Measurements from ENCODE around the gene ATAD1.
"Not testable (repeated sequence)": the region's sequence is repeated elsewhere in the genome, so short reads cannot be mapped to it uniquely, and the experiment has no call there.

Gene ATAD1, protein sequence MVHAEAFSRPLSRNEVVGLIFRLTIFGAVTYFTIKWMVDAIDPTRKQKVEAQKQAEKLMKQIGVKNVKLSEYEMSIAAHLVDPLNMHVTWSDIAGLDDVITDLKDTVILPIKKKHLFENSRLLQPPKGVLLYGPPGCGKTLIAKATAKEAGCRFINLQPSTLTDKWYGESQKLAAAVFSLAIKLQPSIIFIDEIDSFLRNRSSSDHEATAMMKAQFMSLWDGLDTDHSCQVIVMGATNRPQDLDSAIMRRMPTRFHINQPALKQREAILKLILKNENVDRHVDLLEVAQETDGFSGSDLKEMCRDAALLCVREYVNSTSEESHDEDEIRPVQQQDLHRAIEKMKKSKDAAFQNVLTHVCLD

DNA sequence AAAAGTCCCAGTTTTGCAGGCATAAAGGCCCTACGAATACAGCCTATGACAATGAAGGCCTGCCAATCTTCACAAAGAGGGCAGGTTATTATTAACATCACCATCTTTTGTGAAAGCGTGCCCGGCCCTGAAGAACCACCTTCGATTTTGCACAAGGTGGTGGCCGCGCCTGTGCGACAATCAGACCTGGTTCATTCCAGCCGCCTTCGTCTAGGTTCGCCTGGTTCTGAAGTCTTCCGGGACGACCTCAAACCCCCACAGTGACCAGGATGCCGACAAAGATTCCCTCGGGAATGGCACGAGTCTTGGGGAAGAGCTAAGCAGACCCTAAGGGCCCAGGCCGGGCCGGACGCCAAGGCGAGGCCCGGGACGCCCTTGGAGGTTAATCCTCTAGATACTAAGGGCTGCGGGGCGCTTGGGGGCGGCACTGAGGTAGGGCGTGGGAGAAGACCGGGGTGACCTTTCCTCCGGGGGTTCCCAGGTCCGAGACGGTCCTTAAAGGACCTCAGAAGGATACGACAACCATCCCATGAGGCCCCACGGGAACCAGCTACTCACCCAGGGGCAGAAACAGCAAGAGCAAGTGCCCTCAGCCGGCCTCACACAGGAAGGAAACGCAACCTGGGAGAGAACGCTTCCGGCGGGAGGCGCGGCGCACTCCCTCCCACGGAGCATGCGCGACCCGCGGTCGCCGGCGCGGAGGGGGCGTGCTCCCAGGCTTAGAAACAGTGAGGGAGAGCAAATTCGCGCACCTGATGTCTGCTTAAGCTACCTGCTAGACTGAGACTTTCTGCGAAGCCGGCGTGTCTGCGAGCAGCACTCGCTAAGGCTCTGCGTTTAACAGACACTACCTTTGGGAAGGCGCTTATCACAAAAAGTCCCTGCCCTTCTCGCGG is at the start of gene ATAD1:
ATAD1 (minus strand) TSS at position 618 of the 896 bp plus-strand sequence. CDS start 3,627 bp downstream, outside the sequence.
- Histone ChIP-seq H3K4me3 (ENCODE audit: low read length) (peak within 1 kb of the TSS; percentile 91), H3K9me3 (ENCODE audit: control insufficient read depth, low read length) (no peaks in the 10 kb centered on the region), H3K36me3 (ENCODE audit: control insufficient read depth, insufficient read depth, low read length) (no peaks in the 10 kb centered on the region), H3K27me3 (ENCODE audit: control insufficient read depth, insufficient read depth, low read length) (no peaks in the 10 kb centered on the region), H3K9ac (ENCODE audit: low read length) (peak within 1 kb of the TSS; percentile 91), H3K4me1 (ENCODE audit: control insufficient read depth, insufficient read depth, low read length) (peaks cover 7% of the 10 kb centered on the region)

DNA sequence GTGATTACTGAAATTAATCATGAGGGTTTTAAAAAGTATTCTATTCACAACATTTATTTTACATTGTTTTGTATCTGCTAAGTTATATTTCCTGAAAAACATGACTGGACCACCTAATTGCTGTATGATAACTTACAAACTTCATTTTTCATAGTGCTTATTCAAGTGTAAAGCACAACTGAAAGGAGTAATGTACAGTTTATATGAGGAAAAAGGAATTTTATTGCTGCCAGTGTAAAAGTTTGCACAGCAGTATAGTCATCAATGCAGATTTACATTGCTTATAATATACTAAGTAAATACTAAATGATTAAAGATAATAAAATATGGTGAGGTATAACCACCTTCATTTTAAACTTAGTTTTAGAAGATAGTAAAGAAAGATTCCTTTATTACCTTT is 49.4 kb upstream of the ATAD1 start:
- Histone ChIP-seq H3K36me3 (ENCODE audit: control insufficient read depth, insufficient read depth, low read length) (no peaks in the 10 kb centered on the region), H3K9ac (ENCODE audit: low read length) (peak overlapping the region; percentile 90), H3K27me3 (ENCODE audit: control insufficient read depth, insufficient read depth, low read length) (no peaks in the 10 kb centered on the region), H3K4me3 (ENCODE audit: low read length) (no peak overlapping the region), H3K4me1 (ENCODE audit: control insufficient read depth, insufficient read depth, low read length) (peaks cover 4% of the 10 kb centered on the region), H3K9me3 (ENCODE audit: control insufficient read depth, low read length) (no peaks in the 10 kb centered on the region)

DNA sequence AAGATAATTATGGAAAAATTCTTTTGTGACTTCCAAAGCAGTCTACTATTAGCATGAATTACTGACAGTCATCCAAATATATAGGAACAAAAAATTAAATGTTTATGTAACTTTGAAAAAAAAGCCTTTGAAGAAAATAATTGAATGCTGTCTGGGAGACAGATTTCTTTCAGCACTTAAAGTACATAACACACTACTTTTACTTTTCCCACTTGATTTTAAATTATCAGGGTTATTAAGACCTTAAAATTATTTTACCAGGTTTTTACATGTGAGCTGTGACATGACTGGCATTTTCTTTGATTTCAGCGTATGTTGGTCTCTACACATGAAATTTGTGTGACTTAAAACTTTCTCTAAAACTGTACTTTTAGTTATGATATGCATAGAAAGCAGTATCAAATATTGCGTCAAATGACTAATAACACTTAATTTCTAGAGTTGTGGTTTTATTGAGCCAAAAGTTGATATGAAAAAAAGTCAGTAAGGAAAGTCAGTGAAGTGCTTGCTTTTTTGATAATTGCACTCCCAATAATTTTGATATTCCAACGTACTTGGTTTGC is 48.5 kb upstream of the ATAD1 start:
- Histone ChIP-seq H3K4me1 (ENCODE audit: control insufficient read depth, insufficient read depth, low read length) (peaks cover 7% of the 10 kb centered on the region), H3K9ac (ENCODE audit: low read length) (peak overlapping the region; percentile 90), H3K4me3 (ENCODE audit: low read length) (no peak overlapping the region), H3K36me3 (ENCODE audit: control insufficient read depth, insufficient read depth, low read length) (no peaks in the 10 kb centered on the region), H3K9me3 (ENCODE audit: control insufficient read depth, low read length) (no peaks in the 10 kb centered on the region), H3K27me3 (ENCODE audit: control insufficient read depth, insufficient read depth, low read length) (no peaks in the 10 kb centered on the region)

DNA sequence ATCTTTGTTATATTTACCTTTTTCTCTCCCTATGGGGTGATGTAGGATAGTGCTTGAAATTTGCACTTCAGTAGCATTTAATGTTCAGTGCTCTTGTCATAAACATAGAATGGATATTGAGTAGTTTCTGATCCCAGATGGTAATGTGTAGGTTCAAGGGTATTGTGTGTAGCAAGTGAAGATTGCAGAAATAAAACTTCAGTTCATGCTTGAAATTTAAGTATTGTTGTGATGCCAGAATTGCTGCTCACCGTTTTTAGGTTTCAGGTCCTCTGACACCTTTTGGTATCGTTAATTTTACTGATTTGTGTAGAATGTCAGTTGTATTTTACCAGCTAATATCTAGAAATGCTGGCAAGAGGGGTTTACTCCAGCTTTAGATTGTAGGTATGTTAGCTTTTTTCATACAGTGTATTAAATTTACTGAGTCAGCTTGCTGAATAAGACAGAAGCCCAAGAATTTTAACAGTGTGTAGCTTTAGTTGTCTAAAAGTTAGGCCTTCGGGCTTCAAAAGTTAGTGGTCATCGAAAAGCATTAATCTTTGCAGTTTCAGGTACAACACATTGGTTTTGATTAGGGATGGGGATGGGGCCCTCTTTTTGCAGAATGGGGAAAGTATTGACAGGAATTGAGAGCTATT is 47.3 kb upstream of the ATAD1 start:
- H3K4me1 ChIP-seq (ENCODE audit: control insufficient read depth, insufficient read depth, low read length): peaks cover 18% of the 10 kb centered on the region
- H3K27me3 ChIP-seq (ENCODE audit: control insufficient read depth, insufficient read depth, low read length): no peaks in the 10 kb centered on the region
- peak overlapping the region; percentile 90 for H3K9ac ChIP-seq (ENCODE audit: low read length)
- no peaks in the 10 kb centered on the region for H3K9me3 ChIP-seq (ENCODE audit: control insufficient read depth, low read length)
- H3K4me3 ChIP-seq (ENCODE audit: low read length): peak overlapping the region; percentile 60
- no peaks in the 10 kb centered on the region for H3K36me3 ChIP-seq (ENCODE audit: control insufficient read depth, insufficient read depth, low read length)

DNA sequence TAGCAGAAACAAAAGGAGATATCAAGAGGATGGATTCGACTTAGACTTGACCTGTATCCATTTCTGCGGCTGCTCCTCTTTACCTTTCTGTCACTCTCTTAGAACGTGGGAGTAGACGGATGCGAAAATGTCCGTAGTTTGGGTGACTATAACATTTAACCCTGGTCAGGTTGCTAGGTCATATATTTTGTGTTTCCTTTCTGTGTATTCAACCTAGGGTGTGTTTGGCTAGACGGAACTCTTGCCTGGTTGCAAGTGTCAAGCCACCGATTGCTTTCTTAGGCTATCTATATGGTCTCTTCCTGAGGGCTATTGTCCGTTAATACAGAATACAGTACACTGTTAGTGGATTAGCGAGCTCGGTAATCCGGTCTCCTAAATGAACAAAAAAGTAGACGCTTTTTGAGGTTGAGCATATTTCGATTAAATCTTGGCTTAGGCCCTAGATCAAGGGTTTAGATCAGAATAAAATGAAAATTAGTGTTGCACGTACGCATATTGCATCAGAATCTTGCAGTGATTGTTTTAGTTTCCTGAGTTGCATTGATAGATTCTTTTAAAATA is 46.6 kb upstream of the ATAD1 start:
- H3K9me3 ChIP-seq (ENCODE audit: control insufficient read depth, low read length): no peaks in the 10 kb centered on the region
- peaks cover 15% of the 10 kb centered on the region for H3K4me1 ChIP-seq (ENCODE audit: control insufficient read depth, insufficient read depth, low read length)
- no peaks in the 10 kb centered on the region for H3K36me3 ChIP-seq (ENCODE audit: control insufficient read depth, insufficient read depth, low read length)
- peak overlapping the region; percentile 90 for H3K9ac ChIP-seq (ENCODE audit: low read length)
- peak overlapping the region; percentile 60 for H3K4me3 ChIP-seq (ENCODE audit: low read length)
- no peaks in the 10 kb centered on the region for H3K27me3 ChIP-seq (ENCODE audit: control insufficient read depth, insufficient read depth, low read length)

DNA sequence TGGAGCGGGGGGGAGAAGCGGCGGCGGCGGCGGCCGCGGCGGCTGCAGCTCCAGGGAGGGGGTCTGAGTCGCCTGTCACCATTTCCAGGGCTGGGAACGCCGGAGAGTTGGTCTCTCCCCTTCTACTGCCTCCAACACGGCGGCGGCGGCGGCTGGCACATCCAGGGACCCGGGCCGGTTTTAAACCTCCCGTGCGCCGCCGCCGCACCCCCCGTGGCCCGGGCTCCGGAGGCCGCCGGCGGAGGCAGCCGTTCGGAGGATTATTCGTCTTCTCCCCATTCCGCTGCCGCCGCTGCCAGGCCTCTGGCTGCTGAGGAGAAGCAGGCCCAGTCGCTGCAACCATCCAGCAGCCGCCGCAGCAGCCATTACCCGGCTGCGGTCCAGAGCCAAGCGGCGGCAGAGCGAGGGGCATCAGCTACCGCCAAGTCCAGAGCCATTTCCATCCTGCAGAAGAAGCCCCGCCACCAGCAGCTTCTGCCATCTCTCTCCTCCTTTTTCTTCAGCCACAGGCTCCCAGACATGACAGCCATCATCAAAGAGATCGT is 46.0 kb upstream of the ATAD1 start:
- peak overlapping the region; percentile 90 for H3K9ac ChIP-seq (ENCODE audit: low read length)
- H3K36me3 ChIP-seq (ENCODE audit: control insufficient read depth, insufficient read depth, low read length); H3K27me3 ChIP-seq (ENCODE audit: control insufficient read depth, insufficient read depth, low read length); H3K9me3 ChIP-seq (ENCODE audit: control insufficient read depth, low read length): not testable (repeated sequence)
- peaks cover 15% of the 10 kb centered on the region for H3K4me1 ChIP-seq (ENCODE audit: control insufficient read depth, insufficient read depth, low read length)
- H3K4me3 ChIP-seq (ENCODE audit: low read length): peak overlapping the region; percentile 60

DNA sequence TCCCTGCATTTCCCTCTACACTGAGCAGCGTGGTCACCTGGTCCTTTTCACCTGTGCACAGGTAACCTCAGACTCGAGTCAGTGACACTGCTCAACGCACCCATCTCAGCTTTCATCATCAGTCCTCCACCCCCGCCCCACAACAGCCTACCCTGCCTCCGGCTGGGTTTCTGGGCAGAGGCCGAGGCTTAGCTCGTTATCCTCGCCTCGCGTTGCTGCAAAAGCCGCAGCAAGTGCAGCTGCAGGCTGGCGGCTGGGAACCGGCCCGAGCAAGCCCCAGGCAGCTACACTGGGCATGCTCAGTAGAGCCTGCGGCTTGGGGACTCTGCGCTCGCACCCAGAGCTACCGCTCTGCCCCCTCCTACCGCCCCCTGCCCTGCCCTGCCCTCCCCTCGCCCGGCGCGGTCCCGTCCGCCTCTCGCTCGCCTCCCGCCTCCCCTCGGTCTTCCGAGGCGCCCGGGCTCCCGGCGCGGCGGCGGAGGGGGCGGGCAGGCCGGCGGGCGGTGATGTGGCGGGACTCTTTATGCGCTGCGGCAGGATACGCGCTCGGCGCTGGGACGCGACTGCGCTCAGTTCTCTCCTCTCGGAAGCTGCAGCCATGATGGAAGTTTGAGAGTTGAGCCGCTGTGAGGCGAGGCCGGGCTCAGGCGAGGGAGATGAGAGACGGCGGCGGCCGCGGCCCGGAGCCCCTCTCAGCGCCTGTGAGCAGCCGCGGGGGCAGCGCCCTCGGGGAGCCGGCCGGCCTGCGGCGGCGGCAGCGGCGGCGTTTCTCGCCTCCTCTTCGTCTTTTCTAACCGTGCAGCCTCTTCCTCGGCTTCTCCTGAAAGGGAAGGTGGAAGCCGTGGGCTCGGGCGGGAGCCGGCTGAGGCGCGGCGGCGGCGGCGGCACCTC is 45.3 kb upstream of the ATAD1 start, which contains the start of the genes KLLN and PTEN:
KLLN (minus strand) TSS at position 481 of the 891 bp plus-strand sequence. CDS start 1,046 bp downstream, outside the sequence.
PTEN (plus strand) TSS at position 573 of the 891 bp plus-strand sequence. CDS start 845 bp downstream, outside the sequence.
- no peaks in the 10 kb centered on the region for H3K36me3 ChIP-seq (ENCODE audit: control insufficient read depth, insufficient read depth, low read length)
- no peaks in the 10 kb centered on the region for H3K27me3 ChIP-seq (ENCODE audit: control insufficient read depth, insufficient read depth, low read length)
- H3K9ac ChIP-seq (ENCODE audit: low read length): peak within 1 kb of the TSS; percentile 90
- H3K4me1 ChIP-seq (ENCODE audit: control insufficient read depth, insufficient read depth, low read length): peaks cover 15% of the 10 kb centered on the region
- H3K9me3 ChIP-seq (ENCODE audit: control insufficient read depth, low read length): no peaks in the 10 kb centered on the region
- H3K4me3 ChIP-seq (ENCODE audit: low read length): peak within 1 kb of the TSS; percentile 76

DNA sequence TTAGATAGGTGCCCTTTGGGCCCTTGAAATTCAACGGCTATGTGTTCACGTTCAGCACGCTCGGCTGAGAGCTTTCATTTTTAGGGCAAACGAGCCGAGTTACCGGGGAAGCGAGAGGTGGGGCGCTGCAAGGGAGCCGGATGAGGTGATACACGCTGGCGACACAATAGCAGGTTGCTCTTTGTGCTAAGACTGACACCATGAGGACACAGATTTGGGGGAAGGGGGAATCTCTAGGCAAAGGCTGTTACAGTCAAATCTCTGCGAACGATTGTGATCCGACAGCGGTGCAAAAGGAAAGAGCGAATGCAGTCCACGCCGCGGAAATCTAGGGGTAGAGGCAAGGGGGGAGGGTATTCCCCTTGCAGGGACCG is 44.6 kb upstream of the ATAD1 start:
- H3K4me3 ChIP-seq (ENCODE audit: low read length): peak overlapping the region; percentile 76
- H3K9me3 ChIP-seq (ENCODE audit: control insufficient read depth, low read length): no peaks in the 10 kb centered on the region
- peak overlapping the region; percentile 90 for H3K9ac ChIP-seq (ENCODE audit: low read length)
- H3K27me3 ChIP-seq (ENCODE audit: control insufficient read depth, insufficient read depth, low read length): no peaks in the 10 kb centered on the region
- H3K4me1 ChIP-seq (ENCODE audit: control insufficient read depth, insufficient read depth, low read length): peaks cover 15% of the 10 kb centered on the region
- H3K36me3 ChIP-seq (ENCODE audit: control insufficient read depth, insufficient read depth, low read length): no peaks in the 10 kb centered on the region

DNA sequence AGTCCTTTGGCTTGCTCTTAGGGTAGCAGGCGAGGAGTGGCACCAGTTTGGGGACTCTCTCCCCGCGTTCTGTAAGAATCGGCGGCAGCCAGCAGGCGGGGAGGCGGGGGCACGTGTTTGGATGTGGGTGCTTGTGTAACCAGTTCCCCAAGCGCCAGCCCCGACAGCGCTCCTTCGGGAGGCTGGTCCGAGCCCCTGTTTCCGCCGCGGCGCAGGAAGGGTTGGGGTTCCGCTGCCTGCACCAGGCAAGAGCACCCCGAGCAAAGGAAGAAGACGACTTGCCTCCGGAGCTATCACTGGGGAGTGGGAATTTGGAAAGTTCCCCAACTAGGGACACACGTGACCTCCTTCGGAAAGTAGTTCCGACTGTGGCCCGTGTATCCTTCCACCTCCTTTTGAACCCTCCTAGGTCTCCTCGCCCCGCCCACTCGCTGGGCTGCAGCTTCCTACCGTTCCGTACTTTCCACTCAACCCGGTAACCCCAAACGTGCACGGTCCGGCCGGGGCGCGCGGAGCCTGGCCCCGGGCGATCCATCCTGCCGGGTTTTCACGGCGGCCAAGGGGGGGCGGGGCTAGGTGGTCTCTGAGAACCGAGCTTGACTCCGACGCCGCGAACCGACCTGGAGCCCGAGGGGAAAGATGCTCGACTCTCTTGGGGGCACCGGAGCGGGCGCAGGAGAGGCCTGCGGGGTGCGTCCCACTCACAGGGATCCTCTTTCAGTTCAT is 44.1 kb upstream of the ATAD1 start:
- Histone ChIP-seq H3K36me3 (ENCODE audit: control insufficient read depth, insufficient read depth, low read length) (no peaks in the 10 kb centered on the region), H3K4me3 (ENCODE audit: low read length) (peak overlapping the region; percentile 76), H3K9ac (ENCODE audit: low read length) (peak overlapping the region; percentile 90), H3K27me3 (ENCODE audit: control insufficient read depth, insufficient read depth, low read length) (no peaks in the 10 kb centered on the region), H3K9me3 (ENCODE audit: control insufficient read depth, low read length) (no peaks in the 10 kb centered on the region), H3K4me1 (ENCODE audit: control insufficient read depth, insufficient read depth, low read length) (peaks cover 15% of the 10 kb centered on the region)

DNA sequence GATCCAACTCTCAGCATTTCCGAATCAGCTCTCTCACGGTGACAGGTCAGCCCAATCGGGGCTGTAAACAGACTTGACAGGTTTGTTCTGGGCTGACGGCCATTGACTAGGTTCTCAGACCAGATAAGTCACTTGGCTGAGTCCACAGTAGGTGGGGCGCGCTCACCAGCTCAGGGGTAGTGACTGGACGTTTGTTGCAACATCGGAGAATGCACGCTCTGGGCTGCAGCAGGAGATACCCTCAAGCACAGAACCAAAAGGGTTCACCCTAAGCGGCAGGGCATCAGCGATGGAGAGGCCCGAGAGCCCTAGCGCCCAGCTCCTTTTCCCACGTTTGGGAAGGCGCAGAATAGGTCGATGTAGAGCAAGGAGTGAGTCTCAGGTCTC is 43.5 kb upstream of the ATAD1 start:
- Histone ChIP-seq H3K9me3 (ENCODE audit: control insufficient read depth, low read length) (no peaks in the 10 kb centered on the region), H3K4me3 (ENCODE audit: low read length) (peak overlapping the region; percentile 76), H3K36me3 (ENCODE audit: control insufficient read depth, insufficient read depth, low read length) (no peaks in the 10 kb centered on the region), H3K4me1 (ENCODE audit: control insufficient read depth, insufficient read depth, low read length) (peaks cover 15% of the 10 kb centered on the region), H3K9ac (ENCODE audit: low read length) (peak overlapping the region; percentile 90), H3K27me3 (ENCODE audit: control insufficient read depth, insufficient read depth, low read length) (no peaks in the 10 kb centered on the region)
